ENCODE results near the gene KRT6A.

GRCh38 chr12:52477651-52478050, 15.4 kb downstream of the KRT6A start:
- TF ChIP-seq POLR2A (IDR thresholded peaks at IDR 0.05; ENCODE audit: low read depth, low read length) (no peak), ZBTB4 (CRISPR knock-in tag; IDR thresholded peaks at IDR 0.05) (no peak), TCF7 (IDR thresholded peaks at IDR 0.05; ENCODE audit: borderline replicate concordance) (no peak), MYC (IDR thresholded peaks at IDR 0.05; ENCODE audit: insufficient read depth, insufficient read length, insufficient replicate concordance, low read length, severe bottlenecking) (no peak), CTCF (IDR thresholded peaks at IDR 0.05 in 2 of 3, conservative IDR thresholded peaks at IDR 0.05 in 1 of 3; ENCODE audit: control insufficient read depth in 2 of 3, extremely low read depth in 1 of 3, insufficient read depth in 1 of 3, low read depth in 3 of 3, low read length in 3 of 3) (no peak), DPF2 (IDR thresholded peaks at IDR 0.05) (no peak), POLR2AphosphoS2 (IDR thresholded peaks at IDR 0.05; ENCODE audit: low read depth, low read length) (no peak), PAX8 (IDR thresholded peaks at IDR 0.05) (no peak), NKRF (conservative IDR thresholded peaks at IDR 0.05) (no peak), KDM1A (IDR thresholded peaks at IDR 0.05; ENCODE audit: borderline replicate concordance) (no peak), ATF3 (IDR thresholded peaks at IDR 0.05; ENCODE audit: borderline replicate concordance, extremely low read depth, low read depth, low read length) (no peak), ATF2 (IDR thresholded peaks at IDR 0.05; ENCODE audit: low read length) (no peak)

Measured in GM12878 (cell line).